ENCODE results near the gene RCAN2.

RCAN2 gene

GRCh38 chr6:46248143-46248542 is 243.1 kb downstream of the RCAN2 start:
- Histone ChIP-seq H3K9ac (ENCODE audit: low read length) (no peak overlapping the region), H3K4me1 (ENCODE audit: control insufficient read depth, insufficient read depth, low read length) (no peaks in the 10 kb centered on the region), H3K4me3 (ENCODE audit: low read length) (no peak overlapping the region), H3K9me3 (ENCODE audit: control insufficient read depth, low read length) (no peaks in the 10 kb centered on the region), H3K27me3 (ENCODE audit: control insufficient read depth, insufficient read depth, low read length) (no peaks in the 10 kb centered on the region), H3K36me3 (ENCODE audit: control insufficient read depth, insufficient read depth, low read length) (no peaks in the 10 kb centered on the region)

DNA sequence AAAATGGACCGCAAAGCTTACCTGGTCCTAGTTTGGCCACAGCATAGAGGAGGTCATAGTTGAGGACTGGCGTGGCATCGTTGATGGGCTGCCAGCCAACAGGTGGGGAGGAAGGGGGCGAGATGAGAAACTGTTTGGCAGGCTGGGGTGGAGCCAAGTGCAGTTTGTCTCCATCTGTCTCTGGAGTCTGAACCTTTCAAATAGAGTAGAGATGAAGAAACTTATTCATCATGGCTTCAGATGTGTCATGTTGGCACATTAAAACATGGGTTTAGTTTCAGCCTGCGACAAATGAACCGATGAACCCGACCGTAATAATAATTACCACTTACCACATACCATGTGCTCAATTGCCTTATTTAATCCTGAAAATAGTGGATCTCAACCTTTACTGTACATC is 244.5 kb downstream of the RCAN2 start:
- Histone ChIP-seq H3K4me1 (ENCODE audit: control insufficient read depth, insufficient read depth, low read length) (no peaks in the 10 kb centered on the region), H3K27me3 (ENCODE audit: control insufficient read depth, insufficient read depth, low read length) (no peaks in the 10 kb centered on the region), H3K4me3 (ENCODE audit: low read length) (no peak overlapping the region), H3K36me3 (ENCODE audit: control insufficient read depth, insufficient read depth, low read length) (no peaks in the 10 kb centered on the region), H3K9me3 (ENCODE audit: control insufficient read depth, low read length) (no peaks in the 10 kb centered on the region), H3K9ac (ENCODE audit: low read length) (no peak overlapping the region)

DNA sequence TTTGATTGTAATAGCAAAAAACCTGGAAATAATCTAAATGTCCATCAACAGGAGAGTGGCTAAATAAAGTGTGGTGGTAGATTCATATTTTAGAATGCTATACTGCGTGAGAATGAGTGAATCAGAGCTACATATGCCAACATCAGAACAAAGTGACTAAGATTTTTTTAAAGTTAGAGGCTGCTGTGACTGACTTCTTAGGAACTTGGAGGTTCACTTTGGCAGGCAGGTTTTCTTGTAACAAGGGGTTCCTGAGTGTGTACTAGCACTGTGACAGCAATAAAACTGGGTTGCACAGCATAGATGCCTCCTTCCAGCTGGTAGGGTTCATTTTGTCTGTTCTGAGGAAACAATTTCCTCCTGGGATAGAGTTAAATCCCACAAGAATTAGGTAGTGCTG is 245.2 kb downstream of the RCAN2 start:
- H3K9ac ChIP-seq (ENCODE audit: low read length), result no peak overlapping the region
- H3K9me3 ChIP-seq (ENCODE audit: control insufficient read depth, low read length), result no peaks in the 10 kb centered on the region
- H3K4me1 ChIP-seq (ENCODE audit: control insufficient read depth, insufficient read depth, low read length), result no peaks in the 10 kb centered on the region
- H3K27me3 ChIP-seq (ENCODE audit: control insufficient read depth, insufficient read depth, low read length), result no peaks in the 10 kb centered on the region
- H3K4me3 ChIP-seq (ENCODE audit: low read length), result no peak overlapping the region
- H3K36me3 ChIP-seq (ENCODE audit: control insufficient read depth, insufficient read depth, low read length), result no peaks in the 10 kb centered on the region

- no peaks in the 10 kb centered on the region for H3K4me1 ChIP-seq (ENCODE audit: control insufficient read depth, insufficient read depth, low read length)
- H3K4me3 ChIP-seq (ENCODE audit: low read length), result no peak overlapping the region
- no peak overlapping the region for H3K9ac ChIP-seq (ENCODE audit: low read length)
- no peaks in the 10 kb centered on the region for H3K9me3 ChIP-seq (ENCODE audit: control insufficient read depth, low read length)
- no peaks in the 10 kb centered on the region for H3K36me3 ChIP-seq (ENCODE audit: control insufficient read depth, insufficient read depth, low read length)
- H3K27me3 ChIP-seq (ENCODE audit: control insufficient read depth, insufficient read depth, low read length), result no peaks in the 10 kb centered on the region
These were observed 246.6 kb downstream of the RCAN2 start for GRCh38 chr6:46244670-46245069.

DNA sequence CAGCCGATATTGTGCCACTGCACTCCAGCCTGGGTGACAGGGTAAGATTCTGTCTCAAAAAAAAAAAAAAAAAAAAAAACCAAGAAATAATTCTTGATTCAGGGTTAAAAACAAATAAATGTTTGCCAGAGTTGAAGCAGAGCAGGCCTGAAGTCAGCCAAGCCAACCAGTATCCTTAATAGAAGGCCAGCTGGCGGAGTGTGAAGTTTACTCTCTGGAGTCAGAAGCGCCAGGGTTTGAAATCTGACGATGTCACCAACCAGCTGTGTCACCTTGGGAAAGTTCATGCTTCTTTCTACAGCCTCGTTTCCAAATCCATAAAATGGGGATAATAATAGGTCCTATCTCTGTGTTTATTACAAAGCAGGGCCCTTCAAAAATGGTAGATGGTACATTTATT is 247.5 kb downstream of the RCAN2 start:
- no peak overlapping the region for H3K4me3 ChIP-seq (ENCODE audit: low read length)
- no peak overlapping the region for H3K9ac ChIP-seq (ENCODE audit: low read length)
- H3K4me1 ChIP-seq (ENCODE audit: control insufficient read depth, insufficient read depth, low read length), result no peaks in the 10 kb centered on the region
- no peaks in the 10 kb centered on the region for H3K27me3 ChIP-seq (ENCODE audit: control insufficient read depth, insufficient read depth, low read length)
- no peaks in the 10 kb centered on the region for H3K9me3 ChIP-seq (ENCODE audit: control insufficient read depth, low read length)
- no peaks in the 10 kb centered on the region for H3K36me3 ChIP-seq (ENCODE audit: control insufficient read depth, insufficient read depth, low read length)

DNA sequence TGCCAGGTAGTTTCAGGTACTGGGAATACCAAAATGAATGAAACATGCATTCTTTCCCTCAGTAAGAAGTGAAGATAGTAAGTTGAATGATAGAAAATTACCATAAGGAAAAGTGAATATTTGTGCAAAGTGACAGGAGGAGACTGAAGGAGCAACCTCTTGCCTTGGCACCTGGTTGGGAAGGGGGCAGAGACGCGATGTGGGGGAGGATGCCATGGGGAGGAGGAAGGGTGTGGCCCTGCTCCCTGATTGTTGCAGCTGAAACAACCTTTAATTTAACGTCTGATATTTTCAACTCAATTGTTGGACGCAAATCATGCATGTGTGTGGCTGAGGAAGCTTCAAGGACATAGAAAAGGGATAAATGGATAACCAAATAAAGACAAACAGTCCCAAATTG is 248.3 kb downstream of the RCAN2 start:
- no peaks in the 10 kb centered on the region for H3K9me3 ChIP-seq (ENCODE audit: control insufficient read depth, low read length)
- no peak overlapping the region for H3K4me3 ChIP-seq (ENCODE audit: low read length)
- H3K9ac ChIP-seq (ENCODE audit: low read length), result no peak overlapping the region

GRCh38 chr6:46240866-46241565 is 250.2 kb downstream of the RCAN2 start:
- H3K36me3 ChIP-seq (ENCODE audit: control insufficient read depth, insufficient read depth, low read length), result no peaks in the 10 kb centered on the region
- H3K9me3 ChIP-seq (ENCODE audit: control insufficient read depth, low read length), result no peaks in the 10 kb centered on the region
- no peaks in the 10 kb centered on the region for H3K4me1 ChIP-seq (ENCODE audit: control insufficient read depth, insufficient read depth, low read length)
- no peak overlapping the region for H3K4me3 ChIP-seq (ENCODE audit: low read length)
- H3K27me3 ChIP-seq (ENCODE audit: control insufficient read depth, insufficient read depth, low read length), result no peaks in the 10 kb centered on the region
- H3K9ac ChIP-seq (ENCODE audit: low read length), result no peak overlapping the region

More for the DNA sequence above, 248.3 kb downstream of the RCAN2 start:
- H3K4me1 ChIP-seq (ENCODE audit: control insufficient read depth, insufficient read depth, low read length), result no peaks in the 10 kb centered on the region
- no peaks in the 10 kb centered on the region for H3K36me3 ChIP-seq (ENCODE audit: control insufficient read depth, insufficient read depth, low read length)
- H3K27me3 ChIP-seq (ENCODE audit: control insufficient read depth, insufficient read depth, low read length), result no peaks in the 10 kb centered on the region

- no peak overlapping the region for H3K4me3 ChIP-seq (ENCODE audit: low read length)
- no peaks in the 10 kb centered on the region for H3K9me3 ChIP-seq (ENCODE audit: control insufficient read depth, low read length)
- no peaks in the 10 kb centered on the region for H3K4me1 ChIP-seq (ENCODE audit: control insufficient read depth, insufficient read depth, low read length)
- H3K36me3 ChIP-seq (ENCODE audit: control insufficient read depth, insufficient read depth, low read length), result no peaks in the 10 kb centered on the region
- no peaks in the 10 kb centered on the region for H3K27me3 ChIP-seq (ENCODE audit: control insufficient read depth, insufficient read depth, low read length)
- no peak overlapping the region for H3K9ac ChIP-seq (ENCODE audit: low read length)
These were observed 254.5 kb downstream of the RCAN2 start for GRCh38 chr6:46236752-46237151.

DNA sequence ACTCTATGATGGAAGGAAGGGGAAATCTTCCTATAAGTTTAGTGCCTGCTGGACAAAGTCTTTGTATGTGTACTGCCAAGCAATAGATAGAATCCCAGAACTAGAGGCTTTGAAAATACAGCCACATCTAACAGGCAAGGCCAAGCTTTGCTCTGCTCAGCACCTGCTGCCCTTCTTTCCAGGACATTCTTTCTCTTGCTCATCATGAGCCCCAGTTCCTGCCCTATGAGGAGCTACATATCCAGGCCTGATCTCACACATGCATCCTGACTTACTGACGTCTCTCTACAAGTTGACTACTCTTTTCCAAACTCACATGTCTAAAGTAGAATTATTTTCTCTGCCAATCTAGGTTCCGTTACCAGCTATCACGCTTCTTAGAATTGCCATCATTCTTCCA is 256.0 kb downstream of the RCAN2 start:
- Histone ChIP-seq H3K4me3 (ENCODE audit: low read length) (no peak overlapping the region), H3K9ac (ENCODE audit: low read length) (no peak overlapping the region), H3K36me3 (ENCODE audit: control insufficient read depth, insufficient read depth, low read length) (no peaks in the 10 kb centered on the region), H3K27me3 (ENCODE audit: control insufficient read depth, insufficient read depth, low read length) (no peaks in the 10 kb centered on the region), H3K4me1 (ENCODE audit: control insufficient read depth, insufficient read depth, low read length) (no peaks in the 10 kb centered on the region), H3K9me3 (ENCODE audit: control insufficient read depth, low read length) (no peaks in the 10 kb centered on the region)

DNA sequence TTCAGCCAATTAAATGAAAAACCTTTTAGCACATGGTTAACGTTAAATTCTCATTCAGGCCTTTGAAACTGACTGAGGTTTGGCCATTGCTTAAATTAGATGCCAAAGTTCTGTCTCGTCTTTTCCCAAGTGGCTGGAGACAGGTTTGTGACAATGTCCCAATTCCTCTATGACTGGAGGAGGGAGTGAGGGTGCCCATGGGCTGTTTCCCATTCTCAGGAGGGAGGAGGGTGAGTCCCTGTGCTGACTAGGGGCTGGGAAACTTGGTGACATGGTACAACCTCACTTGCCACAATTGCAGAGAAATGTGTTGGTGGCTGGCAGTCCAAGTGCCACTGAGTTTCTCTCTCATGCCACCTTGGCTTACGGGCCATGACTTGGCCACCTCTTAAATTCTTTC is 256.5 kb downstream of the RCAN2 start:
- Histone ChIP-seq H3K9ac (ENCODE audit: low read length) (no peak overlapping the region), H3K4me3 (ENCODE audit: low read length) (no peak overlapping the region), H3K36me3 (ENCODE audit: control insufficient read depth, insufficient read depth, low read length) (no peaks in the 10 kb centered on the region), H3K27me3 (ENCODE audit: control insufficient read depth, insufficient read depth, low read length) (no peaks in the 10 kb centered on the region), H3K9me3 (ENCODE audit: control insufficient read depth, low read length) (no peaks in the 10 kb centered on the region), H3K4me1 (ENCODE audit: control insufficient read depth, insufficient read depth, low read length) (no peaks in the 10 kb centered on the region)

GRCh38 chr6:46234156-46234556 is 257.1 kb downstream of the RCAN2 start:
- Histone ChIP-seq H3K4me3 (ENCODE audit: low read length) (no peak overlapping the region), H3K4me1 (ENCODE audit: control insufficient read depth, insufficient read depth, low read length) (no peaks in the 10 kb centered on the region), H3K9me3 (ENCODE audit: control insufficient read depth, low read length) (no peaks in the 10 kb centered on the region), H3K36me3 (ENCODE audit: control insufficient read depth, insufficient read depth, low read length) (no peaks in the 10 kb centered on the region), H3K27me3 (ENCODE audit: control insufficient read depth, insufficient read depth, low read length) (no peaks in the 10 kb centered on the region), H3K9ac (ENCODE audit: low read length) (no peak overlapping the region)

DNA sequence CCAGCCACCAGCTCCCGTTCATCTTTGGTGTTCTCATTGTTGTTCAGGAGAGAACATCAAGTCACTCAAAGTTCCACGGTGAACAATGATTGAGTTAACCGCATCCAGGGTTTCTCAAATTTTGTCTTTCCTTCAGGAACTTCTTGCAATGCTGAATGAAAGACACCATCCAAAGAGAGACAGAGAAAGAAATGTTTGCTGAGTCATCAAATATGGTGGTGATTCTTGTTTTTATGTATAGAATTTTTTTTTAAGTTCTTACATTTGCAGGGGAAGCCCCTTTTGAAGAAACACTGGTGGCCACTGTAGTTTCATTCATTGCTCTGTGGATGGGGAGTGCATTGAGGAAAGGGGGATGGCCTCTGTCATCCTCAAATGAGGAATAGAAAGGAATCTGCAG is 258.1 kb downstream of the RCAN2 start:
- no peaks in the 10 kb centered on the region for H3K27me3 ChIP-seq (ENCODE audit: control insufficient read depth, insufficient read depth, low read length)
- no peaks in the 10 kb centered on the region for H3K9me3 ChIP-seq (ENCODE audit: control insufficient read depth, low read length)
- no peaks in the 10 kb centered on the region for H3K4me1 ChIP-seq (ENCODE audit: control insufficient read depth, insufficient read depth, low read length)
- no peak overlapping the region for H3K9ac ChIP-seq (ENCODE audit: low read length)
- H3K36me3 ChIP-seq (ENCODE audit: control insufficient read depth, insufficient read depth, low read length), result no peaks in the 10 kb centered on the region
- no peak overlapping the region for H3K4me3 ChIP-seq (ENCODE audit: low read length)

GRCh38 chr6:46222286-46222685 is 269.0 kb downstream of the RCAN2 start:
- H3K36me3 ChIP-seq (ENCODE audit: control insufficient read depth, insufficient read depth, low read length), result no peaks in the 10 kb centered on the region
- H3K4me1 ChIP-seq (ENCODE audit: control insufficient read depth, insufficient read depth, low read length), result no peaks in the 10 kb centered on the region
- H3K9ac ChIP-seq (ENCODE audit: low read length), result no peak overlapping the region
- no peak overlapping the region for H3K4me3 ChIP-seq (ENCODE audit: low read length)
- H3K27me3 ChIP-seq (ENCODE audit: control insufficient read depth, insufficient read depth, low read length), result no peaks in the 10 kb centered on the region
- no peaks in the 10 kb centered on the region for H3K9me3 ChIP-seq (ENCODE audit: control insufficient read depth, low read length)
